Stomach (tissue), 9 donors: ENCODE measurements around the gene IL1R2. TPM values are rescaled to one million over a fixed set of nuclear protein-coding genes. Genes with fewer than 3 reads are reported as not detected.
A peak's percentile ranks its signal among the peaks of the same experiment; 100 is the strongest.

Source experiments
- DNase-seq, 2 donors: peaks; one replicate each; pipeline versions ENCODE4 v3.0.0 to v3.0.0-alpha.2; 2013 to 2019
- H3K27ac ChIP-seq, 5 donors: fragments of 200-600 bp in 4 of 5; sonication (generic) in 4 of 5; one replicate each; pipeline ENCODE4 v1.5.1; 2013 to 2019; ENCODE audit warnings: mild to moderate bottlenecking in 1 of 5, moderate library complexity in 1 of 5
- H3K27me3 ChIP-seq, 3 donors: fragments of 200-600 bp; sonication (generic); one replicate each; pipeline ENCODE4 v1.5.1; 2017 to 2019; ENCODE audit warnings: mixed run types in 1 of 3
- H3K36me3 ChIP-seq, 4 donors: fragments of 200-600 bp; sonication (generic); 1 replicate in 3 of 4; 2 replicates in 1 of 4; pipeline ENCODE4 v1.5.1; 2016 to 2019
- H3K4me1 ChIP-seq, 4 donors: fragments of 200-600 bp; sonication (generic); one replicate each; pipeline ENCODE4 v1.5.1; 2016 to 2019
- H3K4me3 ChIP-seq, 4 donors: fragments of 200-600 bp; sonication (generic) in 3 of 4; one replicate each; pipeline ENCODE4 v1.5.1; 2016 to 2019; ENCODE audit warnings: mild to moderate bottlenecking in 1 of 4
- H3K9me3 ChIP-seq, 4 donors: fragments of 200-600 bp; sonication (generic); one replicate each; pipeline ENCODE4 v1.5.1; 2016 to 2019
- EP300 ChIP-seq: sonication (generic); formaldehyde crosslinking; IDR thresholded peaks from one replicate; pipeline ENCODE4 v1.6.1; 2017; ENCODE audit warnings: antibody characterized with exemption
- POLR2A ChIP-seq, 4 donors: fragments of 450-650 bp; IDR thresholded peaks; one replicate each; pipeline ENCODE4 v1.6.1; 2016; ENCODE audit warnings: antibody characterized with exemption in 4 of 4, control low read depth in 2 of 4, mild to moderate bottlenecking in 1 of 4, moderate library complexity in 1 of 4
- POLR2AphosphoS5 ChIP-seq, 3 donors: sonication (generic); formaldehyde crosslinking; IDR thresholded peaks; one replicate each; pipeline ENCODE4 v1.6.1; 2016; ENCODE audit warnings: antibody characterized with exemption in 3 of 3
- WGBS, 5 donors: extraction: QIAGEN DNeasy Blood & Tissue Kit in 3 of 5; methylation state at CpG; one replicate each; pipeline versions ENCODE4 v1.1.5 to v1.1.7; 2013 to 2018; 5-methylcytosine and 5-hydroxymethylcytosine counted together
- intact Hi-C: fragments of 100-400 bp; cut with DNase I; formaldehyde crosslinking; loops from one replicate; pipeline ENCODE4 v1.15.1; 2023; ENCODE audit warnings: low total_unique reads
- polyA plus RNA-seq, 3 donors: library from polyadenylated mRNA; stranded (reverse); fragments of 200-250 nt; gene quantifications; one replicate each; pipeline ENCODE4 v1.2.3, GENCODE V29; 2013
- total RNA-seq, 5 donors: library from RNA; depleted of rRNA; stranded (reverse); fragments of >200 nt; gene quantifications; one replicate each; pipeline versions ENCODE4 v1.1.0 to v1.2.3, GENCODE V29; 2014 to 2016
- TF ChIP-seq, protein P1 (sequence below), 7 experiments: fragments of 450-650 bp in 4 of 7; fragments of 200-600 bp in 3 of 7; sonication (generic) in 3 of 7; IDR thresholded peaks; one replicate each; pipeline ENCODE4 v1.5.1; 2016 to 2019; ENCODE audit warnings: antibody characterized with exemption in 7 of 7, control low read depth in 2 of 7, mild to moderate bottlenecking in 1 of 7
- donor health status: healthy with polysubstance abuse.
- donor health status: Bipolar disorder and iron deficiency.
- donor health status: healthy.

IL1R2 gene
- total and polyA plus RNA-seq, 8 donors: 2.3 to 111 (median 24.8) TPM

DNA sequence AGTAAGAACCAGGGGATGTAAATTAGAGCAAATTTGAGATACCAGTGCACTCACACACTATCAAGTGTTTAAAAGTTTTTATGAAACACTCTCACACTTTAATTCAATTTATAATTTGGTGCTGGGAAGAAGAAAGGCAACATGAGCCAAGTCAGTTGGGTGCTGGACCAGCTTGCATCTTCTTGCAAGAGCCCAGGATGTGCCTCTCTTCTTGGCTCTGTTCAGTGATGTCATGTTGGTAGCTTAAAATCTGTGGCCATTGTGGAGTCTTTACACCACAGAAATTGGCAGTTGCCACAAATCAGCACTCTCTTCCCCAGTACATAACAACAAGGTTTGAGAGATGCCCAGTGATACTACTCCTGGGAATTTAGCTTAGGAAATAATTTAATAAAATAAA is 38.2 kb downstream of the IL1R2 start:
- H3K9me3 ChIP-seq: no peaks in the 10 kb centered on the region
- TF ChIP-seq, protein P1, sequence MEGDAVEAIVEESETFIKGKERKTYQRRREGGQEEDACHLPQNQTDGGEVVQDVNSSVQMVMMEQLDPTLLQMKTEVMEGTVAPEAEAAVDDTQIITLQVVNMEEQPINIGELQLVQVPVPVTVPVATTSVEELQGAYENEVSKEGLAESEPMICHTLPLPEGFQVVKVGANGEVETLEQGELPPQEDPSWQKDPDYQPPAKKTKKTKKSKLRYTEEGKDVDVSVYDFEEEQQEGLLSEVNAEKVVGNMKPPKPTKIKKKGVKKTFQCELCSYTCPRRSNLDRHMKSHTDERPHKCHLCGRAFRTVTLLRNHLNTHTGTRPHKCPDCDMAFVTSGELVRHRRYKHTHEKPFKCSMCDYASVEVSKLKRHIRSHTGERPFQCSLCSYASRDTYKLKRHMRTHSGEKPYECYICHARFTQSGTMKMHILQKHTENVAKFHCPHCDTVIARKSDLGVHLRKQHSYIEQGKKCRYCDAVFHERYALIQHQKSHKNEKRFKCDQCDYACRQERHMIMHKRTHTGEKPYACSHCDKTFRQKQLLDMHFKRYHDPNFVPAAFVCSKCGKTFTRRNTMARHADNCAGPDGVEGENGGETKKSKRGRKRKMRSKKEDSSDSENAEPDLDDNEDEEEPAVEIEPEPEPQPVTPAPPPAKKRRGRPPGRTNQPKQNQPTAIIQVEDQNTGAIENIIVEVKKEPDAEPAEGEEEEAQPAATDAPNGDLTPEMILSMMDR (IDR thresholded peaks at IDR 0.05): no peak
- no peak for TF ChIP-seq EP300
- no peak for TF ChIP-seq POLR2AphosphoS5 (IDR thresholded peaks at IDR 0.05)
- no peak for TF ChIP-seq POLR2A (IDR thresholded peaks at IDR 0.05)
- no peaks in the 10 kb centered on the region for H3K27me3 ChIP-seq
- intact Hi-C loops: loop anchor here (10.0 kb wide), 1 partner anchor 135 kb away; no protein-coding TSS in a partner anchor
- H3K4me1 ChIP-seq: peaks cover 14 to 58% (median 28%) of the 10 kb centered on the region in 4 donors
- DNase-seq: no peak
- no peaks in the 10 kb centered on the region for H3K36me3 ChIP-seq
- no peak overlapping the region for H3K4me3 ChIP-seq
- H3K27ac ChIP-seq: peak overlapping the region in 1 of 5 donors; percentile 16

DNA sequence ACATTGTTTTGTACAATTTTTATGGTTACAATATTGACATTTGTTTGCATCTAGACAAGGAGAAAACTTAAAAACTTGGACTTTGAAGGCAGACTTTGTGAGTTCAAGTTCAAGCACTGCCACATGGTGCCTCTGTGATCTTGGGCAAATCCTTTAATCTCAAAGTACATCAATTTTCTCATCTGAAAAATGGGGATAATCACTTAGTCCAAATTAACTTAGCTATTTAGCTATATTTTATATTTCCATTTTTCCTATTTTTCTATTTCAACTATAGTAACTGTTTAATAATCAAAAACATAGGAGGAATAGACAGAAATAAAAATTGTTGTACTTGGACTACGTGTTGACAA is 38.7 kb downstream of the IL1R2 start:
- Histone ChIP-seq H3K4me1 (peaks cover 14 to 53% (median 28%) of the 10 kb centered on the region in 4 donors), H3K27me3 (no peaks in the 10 kb centered on the region), H3K36me3 (no peaks in the 10 kb centered on the region), H3K9me3 (no peaks in the 10 kb centered on the region), H3K4me3 (no peak overlapping the region), H3K27ac (peak overlapping the region in 3 of 5 donors; percentile 35 to 68 (median 55))
- DNase-seq: no peak
- intact Hi-C loops: no loop called here
- WGBS, 5 donors: 45 to 73% (median 55%) methylated on average over 1 of the region's 1 CpG
- TF ChIP-seq POLR2A (IDR thresholded peaks at IDR 0.05) (no peak), EP300 (no peak), POLR2AphosphoS5 (IDR thresholded peaks at IDR 0.05) (no peak)
- TF ChIP-seq, protein P1 (IDR thresholded peaks at IDR 0.05): no peak

DNA sequence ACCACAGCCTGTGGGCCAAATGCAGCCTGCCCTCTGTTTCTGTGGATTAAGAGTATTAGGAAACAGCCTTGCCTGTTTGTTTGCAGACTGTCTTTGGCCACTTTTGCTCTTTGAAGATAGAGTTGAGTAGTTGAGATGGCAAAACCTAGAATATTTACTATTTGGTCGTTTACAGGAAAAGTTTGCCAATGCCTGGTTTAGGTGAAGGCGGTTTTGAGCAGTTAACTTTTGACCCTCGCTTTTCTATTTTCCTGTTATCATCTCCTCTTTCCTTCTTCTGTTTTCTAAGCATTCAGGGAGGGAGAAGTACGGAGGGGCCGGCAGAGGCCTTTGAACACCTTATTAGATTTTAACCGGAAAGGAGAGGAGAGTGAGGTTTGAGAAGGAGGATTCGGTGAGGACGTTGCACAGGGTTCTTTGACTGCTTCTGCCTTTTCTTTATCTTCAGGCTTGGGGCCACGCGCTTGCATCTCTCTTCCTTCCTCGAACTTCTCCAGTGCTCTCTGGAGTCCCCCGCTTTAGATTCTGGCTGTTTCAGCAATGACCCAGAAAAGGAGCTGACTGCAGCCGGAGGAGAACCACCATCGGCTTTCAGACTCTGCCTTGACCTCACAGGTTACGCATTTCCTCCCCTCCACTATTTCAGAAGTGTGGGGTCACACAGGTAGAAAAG is 39.2 kb downstream of the IL1R2 start:
- 54 to 69% (median 62%) methylated on average over 15 of the region's 15 CpGs for WGBS, 5 donors
- DNase-seq: no peak
- no peak overlapping the region for H3K4me3 ChIP-seq
- TF ChIP-seq POLR2AphosphoS5 (IDR thresholded peaks at IDR 0.05) (peak in 1 of 3 donors; percentile 16), EP300 (no peak)
- peaks cover 14 to 51% (median 28%) of the 10 kb centered on the region in 4 donors for H3K4me1 ChIP-seq
- peak overlapping the region in 3 of 5 donors; percentile 35 to 68 (median 55) for H3K27ac ChIP-seq
- no peaks in the 10 kb centered on the region for H3K27me3 ChIP-seq
- intact Hi-C loops: no loop called here
- H3K9me3 ChIP-seq: no peaks in the 10 kb centered on the region
- no peaks in the 10 kb centered on the region for H3K36me3 ChIP-seq

DNA sequence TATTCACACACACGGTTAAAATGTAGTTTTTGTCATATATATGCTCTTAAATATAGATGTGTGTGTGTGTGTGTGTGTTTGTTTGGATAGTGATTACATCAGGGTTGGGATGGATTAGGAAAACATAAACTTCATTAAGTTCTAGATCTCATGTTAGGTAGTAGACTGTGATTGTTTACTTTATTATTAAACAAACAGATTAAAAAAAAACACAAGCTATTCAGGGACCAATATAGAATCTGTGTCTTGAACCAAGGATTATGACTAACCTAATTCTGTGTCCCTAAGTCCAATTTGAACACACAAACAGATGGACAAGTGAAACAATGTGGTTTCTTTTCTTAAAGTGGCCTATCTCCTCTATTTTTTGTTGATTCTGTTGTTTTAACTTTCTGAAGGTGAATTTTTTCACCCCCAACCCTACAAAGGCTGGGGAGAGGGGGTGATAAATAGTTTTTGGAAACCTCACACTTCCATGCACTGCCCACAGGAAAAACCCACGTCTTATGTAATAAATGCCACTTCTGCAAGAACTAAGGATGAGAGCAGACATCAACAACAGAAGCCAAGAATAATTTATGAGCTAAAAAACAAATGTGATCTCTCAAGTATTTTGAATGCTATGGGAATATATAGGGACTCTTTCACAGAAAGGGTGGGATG is 40.7 kb downstream of the IL1R2 start:
- WGBS, 5 donors: 41 to 62% (median 53%) methylated on average over 2 of the region's 2 CpGs
- Histone ChIP-seq H3K36me3 (no peaks in the 10 kb centered on the region), H3K27me3 (no peaks in the 10 kb centered on the region), H3K4me3 (no peak overlapping the region), H3K4me1 (peaks cover 14 to 54% (median 29%) of the 10 kb centered on the region in 4 donors), H3K9me3 (no peaks in the 10 kb centered on the region), H3K27ac (peak overlapping the region; percentile 60 to 82 (median 77))
- intact Hi-C loops: no loop called here
- DNase-seq: no peak
- TF ChIP-seq POLR2AphosphoS5 (IDR thresholded peaks at IDR 0.05) (no peak), EP300 (no peak), POLR2A (IDR thresholded peaks at IDR 0.05) (no peak)
- TF ChIP-seq, protein P1 (IDR thresholded peaks at IDR 0.05): no peak
